NCI-H1436 (cell line): Measurements from ENCODE around the gene SYT13.

Experiments
- DNase-seq: peaks from one replicate; lab custom pipeline; 2025; lab: John Stamatoyannopoulos, UW

The SYT13 gene

GRCh38 chr11:45216901-45217300 is 69.2 kb downstream of the SYT13 start:
- DNase-seq: no peak

GRCh38 chr11:45216031-45216430 is 70.1 kb downstream of the SYT13 start:
- no peak for DNase-seq

DNA sequence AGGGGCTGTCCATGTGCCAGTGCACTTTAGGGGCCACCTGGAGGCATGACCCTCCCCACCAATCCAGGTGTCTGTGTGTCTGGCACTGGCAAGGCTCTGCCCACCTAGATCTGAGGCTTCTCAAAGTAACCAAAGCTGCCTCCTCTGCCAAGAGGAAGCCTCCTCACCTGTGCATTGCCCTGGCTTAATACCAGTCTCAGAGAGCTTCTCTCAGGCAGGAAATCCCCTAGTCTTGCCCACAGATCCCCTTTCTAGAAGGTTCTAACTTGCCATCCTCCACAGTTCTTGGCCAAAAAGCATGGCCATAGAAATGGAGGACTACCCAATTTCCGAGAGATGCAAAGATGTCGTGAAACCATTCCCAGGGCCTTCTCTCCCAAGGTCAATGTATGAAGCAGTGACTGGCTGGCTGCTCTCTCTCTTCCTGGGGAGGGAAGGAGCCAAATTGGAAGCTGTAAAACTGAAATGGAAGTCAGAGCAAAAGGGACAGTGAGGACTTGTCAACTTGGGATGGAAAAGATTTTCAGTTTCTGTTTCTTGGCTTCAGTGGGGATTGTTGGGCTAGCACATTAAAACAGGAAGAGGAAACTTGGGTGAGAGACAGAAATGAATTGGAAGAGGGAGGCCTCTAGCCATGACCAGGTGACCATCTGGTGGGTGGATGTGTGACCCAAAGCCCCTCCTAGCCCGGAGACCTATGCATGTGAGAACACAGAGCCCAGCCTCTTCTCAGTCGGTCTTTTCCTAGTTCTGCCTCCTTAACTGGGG is 70.9 kb downstream of the SYT13 start:
- DNase-seq: no peak

DNA sequence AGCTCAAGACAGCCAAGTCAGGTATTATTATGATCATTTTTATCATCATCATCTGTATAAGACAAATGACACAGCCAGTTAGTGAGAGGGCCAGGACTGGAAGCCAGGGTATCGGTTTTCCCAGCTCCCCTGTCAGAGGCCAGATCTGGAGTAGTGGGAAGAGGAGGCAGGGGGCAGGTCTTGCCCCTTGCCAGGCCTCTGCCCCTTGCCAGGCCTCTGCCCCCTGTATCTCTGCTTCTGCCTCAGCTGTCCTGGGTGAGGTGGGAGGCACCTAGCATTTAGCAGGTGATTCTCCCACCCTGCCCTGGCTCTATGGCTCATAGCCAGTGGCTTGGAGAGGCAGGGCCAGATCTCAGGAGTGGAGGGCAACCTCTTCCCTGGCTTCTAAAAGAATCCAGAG is 72.4 kb downstream of the SYT13 start:
- DNase-seq: no peak

- DNase-seq: no peak
Measured at GRCh38 chr11:45213316-45213665, 72.8 kb downstream of the SYT13 start.

DNA sequence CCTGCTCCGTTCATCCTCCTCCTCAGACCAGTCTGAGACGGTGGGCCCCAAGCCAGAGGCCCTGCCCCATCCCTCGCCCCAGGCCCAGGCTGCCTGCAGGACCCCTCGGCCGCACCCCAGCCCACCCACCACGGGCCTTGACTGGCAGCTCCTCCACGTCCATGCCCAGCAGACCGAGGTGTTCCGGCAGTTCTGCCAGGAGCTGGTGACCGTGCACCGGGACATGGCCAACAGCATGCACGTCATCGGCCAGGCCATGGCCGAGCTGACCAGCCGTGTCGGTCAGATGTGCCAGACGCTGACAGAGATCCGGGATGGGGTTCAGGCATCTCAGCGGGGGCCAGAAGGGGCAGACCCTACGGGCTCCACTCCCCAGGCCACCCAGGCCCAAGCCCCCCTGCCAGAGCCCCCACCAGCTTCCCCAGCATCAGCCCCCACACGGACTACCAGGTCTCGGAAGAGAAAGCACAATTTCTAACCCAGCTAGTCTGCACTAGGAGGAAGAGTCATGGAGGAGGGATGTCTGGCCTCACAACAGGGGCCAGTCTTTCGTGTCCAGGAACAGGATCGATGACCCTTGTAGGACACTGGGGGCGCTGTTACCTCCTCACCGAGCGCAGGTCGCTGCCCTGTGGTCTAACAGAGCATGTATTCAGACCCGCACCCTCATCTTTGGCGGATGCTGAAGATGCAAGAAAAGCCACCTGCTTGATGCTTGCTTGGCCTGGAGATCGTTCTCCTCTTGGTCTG is 73.4 kb downstream of the SYT13 start:
- DNase-seq: no peak

GRCh38 chr11:45211732-45212131 is 74.4 kb downstream of the SYT13 start:
- DNase-seq: no peak

GRCh38 chr11:45210846-45211245 is 75.3 kb downstream of the SYT13 start:
- DNase-seq: no peak

DNA sequence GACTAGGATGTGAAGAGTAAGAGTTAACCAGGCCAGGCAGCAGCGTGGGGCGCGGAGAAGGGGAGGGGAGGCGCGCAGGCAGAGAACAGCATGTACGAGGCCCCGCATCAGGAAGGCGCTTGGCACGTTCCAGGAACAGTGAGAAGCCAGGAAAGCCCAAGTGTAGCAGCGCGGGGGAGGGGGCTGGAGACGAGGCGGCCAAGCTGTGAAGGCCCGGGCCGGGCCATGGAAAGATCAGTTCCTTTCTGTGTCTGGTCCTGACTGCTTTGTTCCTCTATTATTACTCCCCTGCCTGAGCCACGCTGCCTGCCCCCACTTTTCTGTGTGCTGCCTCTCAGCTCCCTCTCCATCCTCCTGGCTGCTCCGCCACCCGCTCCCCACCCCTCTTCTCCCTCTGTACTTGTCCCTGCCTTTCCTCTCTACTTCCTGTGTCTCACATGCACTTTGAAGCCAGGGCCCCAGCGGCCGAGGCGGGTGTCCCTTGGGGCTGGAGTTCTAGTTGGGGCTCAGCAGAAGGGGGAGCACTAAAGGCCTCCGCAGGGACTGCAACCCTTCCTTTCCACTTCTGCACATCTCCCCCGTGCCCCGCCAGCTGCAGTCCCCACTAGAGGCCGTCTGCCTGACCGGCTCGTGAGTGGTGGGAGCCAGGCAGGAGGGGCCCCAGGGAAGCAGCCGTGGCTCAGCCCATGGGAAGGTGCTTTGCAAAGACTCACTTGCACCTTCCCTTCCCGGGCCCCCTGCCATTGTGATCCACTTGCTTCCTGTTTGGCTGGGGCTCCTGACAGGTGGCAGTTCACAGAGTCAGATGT is 76.0 kb downstream of the SYT13 start:
- peak; percentile 53 for DNase-seq

GRCh38 chr11:45209000-45209879 is 76.9 kb downstream of the SYT13 start:
- DNase-seq: no peak

GRCh38 chr11:45208135-45208534 is 78.0 kb downstream of the SYT13 start:
- DNase-seq: peak; percentile 20

GRCh38 chr11:45205978-45206377 is 80.2 kb downstream of the SYT13 start:
- no peak for DNase-seq

GRCh38 chr11:45204761-45205160 is 81.4 kb downstream of the SYT13 start:
- no peak for DNase-seq

- DNase-seq: no peak
Measured at GRCh38 chr11:45193695-45194094, 92.4 kb downstream of the SYT13 start.
